GM21360 (cell line): ENCODE results near the gene TNFSF15.
"Not testable (repeated sequence)": the region's sequence is repeated elsewhere in the genome, so short reads cannot be mapped to it uniquely, and the experiment has no call there.

Experiments used
- ATAC-seq: cut with Tn5 transposase; IDR thresholded peaks from one replicate; pipeline ENCODE4 v1.9.1; 2021; ENCODE audit warnings: mild to moderate bottlenecking, moderate library complexity; ENCODE audit not compliant: unreplicated experiment

TNFSF15 gene

DNA sequence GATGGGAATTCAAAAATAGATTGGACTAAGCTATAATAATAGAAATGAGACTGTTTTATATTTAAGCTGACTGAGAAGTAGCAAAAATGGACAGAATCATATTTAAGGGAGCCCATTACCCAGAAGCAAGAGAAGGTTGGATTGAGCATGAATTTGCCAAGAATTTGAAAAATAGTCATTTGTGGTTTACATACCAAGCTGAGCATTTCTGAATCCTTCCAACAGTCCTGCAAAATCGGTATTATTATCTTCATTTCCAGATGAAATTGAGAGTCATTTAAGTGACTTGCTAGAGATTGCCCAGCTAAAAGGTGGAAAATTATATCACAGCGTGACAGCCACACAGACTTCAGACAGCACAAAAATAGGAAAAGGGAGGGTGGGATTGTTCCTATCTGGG lies 48.4 kb downstream of the TNFSF15 start:
- ATAC-seq: no peak

DNA sequence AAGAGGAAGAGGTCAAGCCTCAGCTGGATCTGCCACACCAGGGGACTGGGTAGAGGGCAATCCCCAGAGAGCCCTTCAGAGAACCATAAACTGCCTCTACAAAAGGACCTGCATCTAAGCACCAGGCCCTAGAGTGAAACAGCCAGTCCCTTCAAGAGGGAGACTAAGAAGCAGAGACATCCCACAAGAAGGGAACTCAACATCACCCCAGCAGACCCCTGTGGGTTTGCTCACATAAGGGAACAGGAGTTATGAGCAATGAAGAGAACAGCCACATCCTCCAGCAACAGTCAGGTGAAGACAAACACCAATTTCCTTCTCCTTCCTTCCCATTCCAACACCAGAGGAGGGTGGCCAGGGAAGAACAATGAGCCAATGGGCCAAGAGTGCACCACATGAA lies 48.9 kb downstream of the TNFSF15 start:
- ATAC-seq: no peak

GRCh38 chr9:114754581-114754980 lies 51.3 kb downstream of the TNFSF15 start:
- no peak for ATAC-seq

DNA sequence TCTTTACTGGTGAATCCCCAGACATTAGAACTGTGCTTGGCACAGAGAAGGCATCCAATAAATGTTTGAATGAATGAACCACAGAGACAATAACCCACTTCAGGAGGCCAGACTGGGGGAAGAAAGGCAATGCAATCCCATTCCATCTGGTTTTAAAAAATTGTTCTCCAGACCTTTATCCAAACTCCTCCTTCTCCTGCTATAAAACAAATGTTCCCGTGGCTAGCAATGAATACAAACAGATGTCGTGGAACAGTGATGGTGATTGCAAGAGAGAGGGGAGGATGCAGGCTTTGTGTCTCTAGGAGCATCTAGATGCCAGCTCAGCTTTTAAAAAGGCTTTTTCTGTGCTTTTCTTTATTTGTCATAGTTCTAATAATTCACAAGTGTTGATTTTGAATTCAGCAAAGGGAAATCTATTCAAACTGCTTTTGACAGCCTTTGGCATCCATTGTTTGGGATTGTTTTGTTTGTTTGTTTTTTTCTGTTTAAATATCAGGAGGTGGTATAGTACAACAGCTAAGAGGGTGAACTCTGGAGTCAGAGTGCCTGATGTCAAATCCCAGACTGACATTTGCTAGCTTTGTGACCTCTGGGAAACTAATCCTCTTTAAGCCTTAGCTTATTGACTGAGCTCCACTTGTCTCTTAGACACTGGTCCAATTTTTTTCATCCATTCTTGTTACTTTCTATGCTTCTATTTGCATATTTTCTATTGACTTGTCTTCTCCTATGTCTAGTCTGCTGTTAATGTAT lies 59.1 kb downstream of the TNFSF15 start:
- no peak for ATAC-seq

DNA sequence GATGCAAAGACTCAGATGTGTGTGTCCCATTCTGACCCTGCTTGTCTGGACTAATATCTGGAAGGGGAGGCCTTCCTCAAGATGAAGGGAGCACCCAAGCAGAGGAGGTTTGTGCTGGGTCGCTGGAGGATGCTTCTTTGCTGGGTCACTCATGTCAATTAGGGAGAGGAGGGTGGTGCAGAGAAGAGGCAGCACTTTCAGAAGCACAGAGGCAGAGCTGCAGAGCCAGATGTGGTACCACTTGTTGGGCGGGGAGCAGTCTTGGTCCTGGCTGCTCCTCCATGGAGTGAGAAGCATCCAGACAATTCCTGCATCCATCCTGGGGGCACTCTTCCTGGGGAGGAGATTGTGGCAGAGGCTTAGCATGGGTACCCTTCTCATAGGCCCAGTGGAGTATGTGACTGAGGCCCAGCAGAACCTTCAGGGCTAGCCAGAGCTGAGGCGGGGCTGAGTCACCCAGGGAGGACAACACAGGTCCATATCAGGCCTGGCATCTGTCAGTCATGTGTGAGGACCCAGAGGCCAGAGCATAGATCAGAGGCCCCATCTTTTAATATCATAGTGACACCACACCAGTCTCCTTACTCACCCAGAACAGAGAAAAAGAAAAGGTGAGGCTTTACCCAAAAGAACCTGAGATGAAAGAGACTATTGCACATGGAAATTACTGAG lies 59.8 kb downstream of the TNFSF15 start:
- ATAC-seq: no peak

DNA sequence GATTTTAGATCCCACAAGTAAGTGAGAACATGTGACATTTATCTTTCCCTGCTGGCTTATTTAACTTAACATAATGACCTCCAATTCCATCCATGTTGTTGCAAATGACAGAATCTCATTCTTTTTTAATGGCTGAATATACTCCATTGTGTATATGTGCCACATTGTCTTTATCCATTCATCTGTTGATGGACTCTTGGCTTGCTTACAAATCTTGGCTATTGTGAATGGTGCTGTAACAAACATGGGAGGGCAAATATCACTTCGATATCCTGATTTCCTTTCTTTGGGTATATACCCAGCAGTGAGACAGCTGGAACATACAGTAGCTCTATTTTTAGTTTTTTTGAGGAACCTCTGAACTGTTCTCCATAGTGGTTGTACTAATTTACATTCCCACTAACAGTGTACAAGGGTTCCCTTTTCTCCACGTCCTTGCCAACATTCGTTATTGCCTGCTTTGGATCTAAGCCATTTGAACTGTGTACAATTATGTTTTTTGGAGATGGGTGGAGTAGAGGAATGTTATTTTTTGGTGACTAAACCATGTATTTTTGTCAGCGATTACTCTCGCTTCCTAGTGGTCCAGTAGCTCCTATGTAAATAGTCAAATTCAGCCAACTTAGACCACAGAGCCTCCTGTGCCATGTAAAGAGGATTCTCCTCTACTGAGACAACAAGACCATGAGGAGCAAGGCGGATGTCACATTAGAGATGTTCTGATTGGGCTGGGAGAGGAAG lies 60.6 kb downstream of the TNFSF15 start:
- no peak for ATAC-seq

DNA sequence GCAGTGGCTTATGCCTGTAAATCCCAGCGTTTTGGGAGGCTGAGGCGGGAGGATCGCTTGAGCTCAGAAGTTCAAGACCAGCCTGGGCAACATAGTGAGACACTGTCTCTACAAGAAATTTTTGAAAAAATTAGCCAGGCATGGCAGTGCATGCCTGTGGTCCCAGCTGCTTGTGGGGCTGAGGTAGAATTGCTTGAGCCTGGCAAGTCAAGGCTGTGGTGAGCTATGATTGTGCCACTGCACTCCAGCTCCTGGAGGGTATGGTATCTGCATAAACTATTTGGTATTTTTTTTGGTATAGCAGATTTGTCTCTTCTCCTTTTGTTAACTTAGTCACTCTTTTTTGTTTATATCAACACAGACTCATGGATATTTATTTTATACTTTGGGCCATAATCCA lies 62.4 kb downstream of the TNFSF15 start:
- ATAC-seq: no peak

DNA sequence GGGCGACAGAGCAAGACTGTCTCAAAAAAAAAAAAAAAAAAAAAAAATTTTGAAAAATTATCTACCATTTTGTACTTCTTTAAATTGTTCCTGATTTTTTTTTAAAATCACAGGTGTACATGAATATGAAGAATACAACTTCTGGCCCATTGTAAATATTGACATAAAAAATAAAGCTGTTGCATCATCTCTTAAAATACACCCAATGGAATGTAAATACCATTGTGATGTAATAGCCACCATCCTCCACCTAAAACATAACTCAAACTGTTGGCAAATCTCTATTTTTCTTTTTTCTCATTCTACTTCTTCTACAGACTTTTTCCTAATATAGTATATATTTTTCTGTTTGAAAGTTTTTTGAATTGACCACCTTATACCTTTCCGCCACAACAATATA lies 62.9 kb downstream of the TNFSF15 start:
- ATAC-seq: no peak

GRCh38 chr9:114741521-114741920 lies 64.3 kb downstream of the TNFSF15 start:
- not testable (repeated sequence) for ATAC-seq

GRCh38 chr9:114738581-114739316 lies 67.1 kb downstream of the TNFSF15 start:
- ATAC-seq: no peak

DNA sequence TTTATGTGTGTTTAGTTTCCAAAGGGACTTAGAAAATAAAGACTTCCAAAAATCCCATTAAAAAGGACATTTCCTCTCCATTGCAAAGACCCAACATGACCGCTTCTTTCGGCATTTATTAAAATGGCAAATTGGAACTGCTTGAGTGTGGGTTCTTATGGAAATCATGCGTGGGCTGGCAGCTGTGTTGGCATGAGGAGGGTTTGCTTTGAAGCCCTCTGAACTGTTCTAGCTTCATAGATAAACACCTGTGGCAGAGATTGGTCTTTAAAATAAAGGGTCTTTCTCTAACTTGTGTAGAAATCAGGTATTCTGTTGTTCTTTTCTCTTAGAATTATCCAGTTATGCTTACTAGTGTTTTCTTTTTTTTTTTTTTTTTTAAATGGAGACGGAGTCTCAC lies 68.0 kb downstream of the TNFSF15 start:
- no peak for ATAC-seq

DNA sequence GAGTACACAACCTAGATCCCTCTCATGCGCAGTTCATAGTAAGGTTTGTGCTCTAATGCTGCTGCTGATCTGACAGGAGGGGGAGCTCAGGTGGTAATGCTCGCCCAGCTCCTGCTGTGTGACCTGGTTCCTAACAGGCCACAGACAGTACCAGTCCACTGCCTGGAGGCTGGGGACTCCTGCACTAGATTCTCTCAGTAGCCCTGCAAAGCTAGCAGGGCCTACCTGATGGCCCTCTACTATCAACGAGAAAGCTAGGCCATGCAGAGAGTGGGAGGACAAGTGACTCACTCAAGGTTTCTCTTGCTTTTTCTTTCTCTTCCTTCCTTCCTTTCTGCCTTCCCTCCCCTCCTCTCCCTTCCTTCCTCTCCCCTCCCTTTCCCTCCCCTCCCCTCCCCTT lies 68.7 kb downstream of the TNFSF15 start:
- no peak for ATAC-seq

DNA sequence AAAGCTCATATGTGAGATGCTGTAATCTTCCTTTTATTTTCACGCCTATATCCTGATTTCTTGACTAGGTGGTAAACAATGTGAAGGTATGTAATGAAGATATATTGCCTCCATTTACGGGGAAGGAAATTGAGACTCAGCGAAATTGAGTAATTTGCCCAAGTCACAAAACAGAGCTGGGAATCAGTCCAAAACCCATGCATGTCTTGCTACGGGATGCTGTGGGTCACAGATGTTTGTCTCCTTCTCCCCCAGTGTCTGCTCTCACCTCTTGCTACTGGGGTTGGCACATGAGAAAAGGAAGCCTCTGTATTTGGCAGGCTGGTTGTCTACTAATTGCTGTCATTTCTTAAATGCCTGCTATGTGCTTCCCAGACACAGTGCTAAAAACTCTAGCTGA lies 70.1 kb downstream of the TNFSF15 start:
- no peak for ATAC-seq

- ATAC-seq: not testable (repeated sequence)
These were observed 70.7 kb downstream of the TNFSF15 start for GRCh38 chr9:114735139-114735538.
